HL-60 (cell line): Measurements from ENCODE around the gene VTA1.

ENCODE experiments used
- DNase-seq, 2 experiments: peaks; one replicate each; pipeline ENCODE4 v3.0.0-alpha.2; 2010 to 2020; ENCODE audit warnings: low read depth in 1 of 2, low spot score in 1 of 2
- H3K27ac ChIP-seq: fragments of 250-450 bp; sonication (Bioruptor Pico); replicated peaks from 2 replicates; pipeline ENCODE4 v1.5.1; 2020; ENCODE audit warnings: mild to moderate bottlenecking, moderate library complexity
- H3K27me3 ChIP-seq: fragments of 250-450 bp; sonication (Bioruptor Pico); 2 replicates; pipeline ENCODE4 v1.5.1; 2021; ENCODE audit warnings: mild to moderate bottlenecking, moderate library complexity; ENCODE audit not compliant: insufficient read depth, poor library complexity, severe bottlenecking
- H3K4me3 ChIP-seq: replicated peaks from 2 replicates; pipeline ENCODE4 v1.5.1; 2011; ENCODE audit warnings: mild to moderate bottlenecking, control low read depth, low read length; ENCODE audit not compliant: insufficient read depth
- GABPA ChIP-seq: IDR thresholded peaks from 2 replicates; pipeline ENCODE4 v1.6.1; 2012; ENCODE audit warnings: low read depth
- POLR2AphosphoS5 ChIP-seq: IDR thresholded peaks from 2 replicates; pipeline ENCODE4 v1.6.1; 2012; ENCODE audit warnings: low read depth
- SPI1 ChIP-seq: IDR thresholded peaks from 2 replicates; pipeline ENCODE4 v1.6.1; 2012; ENCODE audit warnings: low read depth, mild to moderate bottlenecking, borderline replicate concordance
- TF ChIP-seq, protein P1 (sequence below): IDR thresholded peaks from 2 replicates; pipeline ENCODE4 v1.6.1; 2012; ENCODE audit warnings: low read depth; ENCODE audit not compliant: insufficient replicate concordance

Gene VTA1

GRCh38 chr6:142271476-142271875 is 124.4 kb downstream of the VTA1 start:
- TF ChIP-seq POLR2AphosphoS5 (no peak), SPI1 (no peak), GABPA (no peak)
- TF ChIP-seq, protein P1, sequence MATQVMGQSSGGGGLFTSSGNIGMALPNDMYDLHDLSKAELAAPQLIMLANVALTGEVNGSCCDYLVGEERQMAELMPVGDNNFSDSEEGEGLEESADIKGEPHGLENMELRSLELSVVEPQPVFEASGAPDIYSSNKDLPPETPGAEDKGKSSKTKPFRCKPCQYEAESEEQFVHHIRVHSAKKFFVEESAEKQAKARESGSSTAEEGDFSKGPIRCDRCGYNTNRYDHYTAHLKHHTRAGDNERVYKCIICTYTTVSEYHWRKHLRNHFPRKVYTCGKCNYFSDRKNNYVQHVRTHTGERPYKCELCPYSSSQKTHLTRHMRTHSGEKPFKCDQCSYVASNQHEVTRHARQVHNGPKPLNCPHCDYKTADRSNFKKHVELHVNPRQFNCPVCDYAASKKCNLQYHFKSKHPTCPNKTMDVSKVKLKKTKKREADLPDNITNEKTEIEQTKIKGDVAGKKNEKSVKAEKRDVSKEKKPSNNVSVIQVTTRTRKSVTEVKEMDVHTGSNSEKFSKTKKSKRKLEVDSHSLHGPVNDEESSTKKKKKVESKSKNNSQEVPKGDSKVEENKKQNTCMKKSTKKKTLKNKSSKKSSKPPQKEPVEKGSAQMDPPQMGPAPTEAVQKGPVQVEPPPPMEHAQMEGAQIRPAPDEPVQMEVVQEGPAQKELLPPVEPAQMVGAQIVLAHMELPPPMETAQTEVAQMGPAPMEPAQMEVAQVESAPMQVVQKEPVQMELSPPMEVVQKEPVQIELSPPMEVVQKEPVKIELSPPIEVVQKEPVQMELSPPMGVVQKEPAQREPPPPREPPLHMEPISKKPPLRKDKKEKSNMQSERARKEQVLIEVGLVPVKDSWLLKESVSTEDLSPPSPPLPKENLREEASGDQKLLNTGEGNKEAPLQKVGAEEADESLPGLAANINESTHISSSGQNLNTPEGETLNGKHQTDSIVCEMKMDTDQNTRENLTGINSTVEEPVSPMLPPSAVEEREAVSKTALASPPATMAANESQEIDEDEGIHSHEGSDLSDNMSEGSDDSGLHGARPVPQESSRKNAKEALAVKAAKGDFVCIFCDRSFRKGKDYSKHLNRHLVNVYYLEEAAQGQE, result no peak
- Histone ChIP-seq H3K4me3 (no peak overlapping the region), H3K27me3 (no peaks in the 10 kb centered on the region), H3K27ac (no peak overlapping the region)
- DNase-seq, result no peak
